GM19468 (cell line): ENCODE data around the gene MTCL1.

Source experiments
- ATAC-seq: cut with Tn5 transposase; IDR thresholded peaks from one replicate; pipeline ENCODE4 v1.9.1; 2021; ENCODE audit warnings: mild to moderate bottlenecking, moderate library complexity, moderate number of reproducible peaks; ENCODE audit not compliant: unreplicated experiment; ENCODE audit errors: extremely low read depth

Gene MTCL1

DNA sequence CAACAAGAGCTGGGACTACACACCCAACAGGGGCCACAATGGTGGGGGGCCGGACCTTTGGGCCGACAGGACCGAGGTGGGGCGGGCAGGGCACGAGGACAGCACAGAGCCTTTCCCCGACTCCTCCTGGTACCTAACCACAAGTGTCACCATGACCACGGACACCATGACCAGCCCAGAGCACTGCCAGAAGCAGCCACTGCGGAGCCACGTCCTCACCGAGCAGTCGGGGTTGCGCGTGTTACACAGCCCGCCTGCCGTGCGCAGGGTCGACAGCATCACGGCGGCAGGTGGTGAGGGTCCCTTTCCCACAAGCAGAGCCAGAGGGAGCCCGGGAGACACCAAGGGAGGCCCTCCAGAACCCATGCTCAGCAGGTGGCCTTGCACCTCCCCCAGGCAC lies 119.5 kb downstream of the MTCL1 start:
- no peak for ATAC-seq

DNA sequence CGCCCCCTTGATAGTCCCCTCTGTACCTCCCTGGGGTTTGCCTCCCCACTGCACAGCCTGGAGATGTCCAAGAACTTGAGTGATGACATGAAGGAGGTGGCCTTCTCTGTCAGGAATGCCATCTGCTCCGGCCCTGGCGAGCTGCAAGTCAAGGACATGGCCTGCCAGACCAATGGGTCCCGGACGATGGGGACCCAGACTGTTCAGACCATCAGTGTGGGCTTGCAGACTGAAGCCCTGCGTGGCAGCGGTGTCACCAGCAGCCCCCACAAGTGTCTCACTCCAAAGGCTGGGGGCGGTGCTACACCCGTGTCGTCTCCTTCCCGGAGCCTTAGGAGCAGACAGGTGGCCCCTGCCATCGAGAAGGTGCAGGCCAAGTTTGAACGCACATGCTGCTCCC lies 119.9 kb downstream of the MTCL1 start:
- ATAC-seq, result no peak

DNA sequence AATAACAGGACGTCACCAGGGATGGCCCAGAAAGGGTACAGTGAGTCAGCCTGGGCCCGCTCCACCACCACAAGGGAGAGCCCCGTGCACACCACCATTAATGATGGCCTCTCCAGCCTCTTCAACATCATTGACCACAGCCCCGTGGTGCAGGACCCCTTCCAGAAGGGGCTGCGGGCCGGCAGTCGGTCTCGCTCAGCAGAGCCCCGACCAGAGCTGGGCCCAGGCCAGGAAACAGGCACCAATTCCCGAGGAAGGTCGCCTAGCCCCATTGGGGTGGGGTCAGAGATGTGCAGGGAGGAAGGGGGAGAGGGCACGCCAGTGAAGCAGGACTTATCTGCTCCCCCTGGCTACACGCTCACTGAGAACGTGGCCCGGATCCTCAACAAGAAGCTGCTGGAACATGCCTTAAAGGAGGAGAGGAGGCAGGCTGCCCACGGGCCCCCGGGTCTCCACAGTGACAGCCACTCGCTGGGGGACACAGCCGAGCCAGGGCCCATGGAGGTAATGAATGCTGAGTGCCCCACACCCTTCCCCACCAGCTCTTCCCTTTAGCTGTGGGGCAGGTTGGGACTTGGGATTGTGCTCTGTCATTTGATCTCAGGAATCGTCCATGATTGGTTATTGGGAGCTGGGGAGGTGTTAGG lies 120.5 kb downstream of the MTCL1 start:
- no peak for ATAC-seq

DNA sequence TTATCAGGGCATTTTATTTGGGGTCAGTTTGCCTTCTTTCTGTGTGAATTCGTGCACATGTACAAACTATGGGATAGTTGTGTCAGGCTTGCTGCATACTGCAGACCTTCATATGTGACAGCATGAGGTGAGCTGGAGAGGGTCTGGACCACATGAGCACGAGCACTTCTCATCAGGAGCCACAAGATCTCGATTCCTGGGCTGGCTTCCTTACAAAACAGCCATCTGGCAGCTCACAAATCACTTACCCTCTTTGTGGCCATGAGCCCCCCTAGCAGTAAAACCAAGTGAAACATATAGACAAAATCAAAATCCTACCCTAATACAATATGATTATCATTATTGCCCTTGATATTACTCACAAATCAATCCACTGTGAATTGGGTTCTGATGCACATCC lies 121.2 kb downstream of the MTCL1 start:
- no peak for ATAC-seq

DNA sequence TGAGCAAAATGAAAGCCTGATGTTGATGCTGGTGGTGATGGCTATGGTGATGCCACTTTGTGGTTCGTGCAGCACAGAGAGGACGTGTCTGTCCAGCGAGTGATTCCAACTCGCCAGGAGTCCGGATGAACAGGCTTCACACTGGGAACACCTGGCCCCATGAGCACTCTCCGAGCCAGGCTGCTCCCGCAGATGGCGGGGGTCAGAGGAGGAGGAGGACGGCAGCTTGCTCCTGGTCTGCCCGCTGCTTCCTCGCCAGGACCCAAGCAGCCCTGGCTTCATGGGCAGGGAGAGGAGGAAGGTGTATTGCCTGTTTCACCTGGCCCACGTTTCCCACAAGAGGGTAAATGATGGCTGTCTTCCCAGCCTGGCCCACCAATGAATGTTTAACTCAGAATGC lies 121.6 kb downstream of the MTCL1 start:
- ATAC-seq, result no peak

DNA sequence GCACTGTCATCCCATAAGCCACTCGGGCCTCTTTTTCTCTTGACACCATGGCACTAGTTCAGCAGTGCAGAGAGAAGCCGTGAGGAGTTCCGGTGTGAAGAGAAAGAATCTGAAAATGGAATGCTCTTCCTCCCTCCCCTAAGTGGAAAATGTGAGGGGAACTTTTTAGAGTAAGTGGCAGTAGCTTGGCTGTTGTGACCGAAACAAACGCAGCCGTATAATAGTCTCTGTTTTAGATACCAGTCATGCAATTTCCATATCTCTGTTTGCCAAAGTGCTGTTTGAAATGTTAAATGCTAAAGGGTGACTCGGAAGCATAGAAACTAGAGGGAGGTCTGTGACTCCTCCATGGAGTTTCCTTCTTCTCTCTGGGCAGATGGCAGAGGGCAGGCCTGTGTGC lies 122.9 kb downstream of the MTCL1 start:
- no peak for ATAC-seq

DNA sequence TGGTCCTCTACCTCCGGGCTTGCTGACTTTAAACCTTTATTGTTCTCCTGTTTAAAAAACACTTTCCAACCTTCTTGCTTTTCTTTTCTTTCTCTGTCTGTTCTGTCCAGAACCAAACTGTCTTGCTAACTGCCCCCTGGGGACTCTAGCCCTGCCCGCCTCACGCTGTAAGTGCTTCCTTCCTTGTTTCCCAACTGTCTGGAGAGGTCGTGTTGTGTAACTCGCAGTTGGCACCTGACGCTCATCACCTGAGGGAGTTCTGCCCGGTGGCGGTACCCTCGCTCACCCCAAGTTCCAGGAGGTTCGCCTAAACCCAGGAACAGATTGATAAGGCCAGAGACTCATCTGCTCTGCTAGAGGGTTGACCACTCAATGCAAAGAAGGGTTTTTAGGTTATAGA lies 123.4 kb downstream of the MTCL1 start:
- ATAC-seq, result no peak

DNA sequence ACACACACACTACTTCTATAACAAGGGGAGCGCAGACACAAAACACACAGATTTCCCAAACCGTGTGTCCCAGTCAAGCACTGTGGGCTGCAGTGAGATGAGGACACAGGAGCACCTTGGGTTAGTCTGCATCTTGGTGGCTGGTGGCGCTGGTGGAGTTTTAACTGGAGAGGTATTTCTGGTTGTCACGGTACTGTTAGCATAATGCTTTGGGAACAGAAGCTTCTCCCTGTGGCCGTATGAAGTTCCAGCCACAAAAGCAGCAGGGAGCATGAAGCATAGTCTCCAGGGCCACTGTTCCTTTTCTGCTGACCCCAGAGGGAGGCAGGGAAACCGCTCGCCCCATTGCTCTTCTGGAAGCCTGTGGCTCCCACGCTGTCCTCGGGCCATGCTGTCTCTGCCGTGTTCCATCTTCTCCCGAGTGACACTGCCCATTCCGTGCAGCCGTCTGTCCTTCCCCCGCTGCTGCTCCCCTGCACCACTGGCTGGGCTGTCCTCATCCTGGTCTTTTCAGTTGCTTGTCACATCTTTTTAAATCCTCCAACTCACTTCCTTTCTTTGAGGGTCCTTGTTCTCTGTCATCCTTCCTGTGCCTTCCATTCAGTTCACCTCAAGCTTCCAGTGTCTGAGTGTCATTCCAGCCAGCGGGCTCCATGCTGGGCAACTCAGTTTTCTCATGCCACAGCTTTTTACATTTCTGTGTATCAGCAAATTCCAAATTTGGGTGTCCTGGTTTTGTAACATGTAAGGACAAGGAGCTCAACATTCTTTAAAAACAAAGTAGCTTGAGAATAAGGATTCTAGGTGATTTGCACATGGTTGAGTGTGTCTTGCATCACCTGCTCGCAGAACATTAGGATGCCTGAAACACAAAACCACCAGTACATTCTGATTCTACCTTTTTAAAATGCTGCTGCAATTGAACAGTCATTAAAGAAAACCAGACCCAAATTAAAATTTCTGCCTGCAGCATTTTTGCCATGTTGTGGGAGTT lies 125.0 kb downstream of the MTCL1 start:
- no peak for ATAC-seq

DNA sequence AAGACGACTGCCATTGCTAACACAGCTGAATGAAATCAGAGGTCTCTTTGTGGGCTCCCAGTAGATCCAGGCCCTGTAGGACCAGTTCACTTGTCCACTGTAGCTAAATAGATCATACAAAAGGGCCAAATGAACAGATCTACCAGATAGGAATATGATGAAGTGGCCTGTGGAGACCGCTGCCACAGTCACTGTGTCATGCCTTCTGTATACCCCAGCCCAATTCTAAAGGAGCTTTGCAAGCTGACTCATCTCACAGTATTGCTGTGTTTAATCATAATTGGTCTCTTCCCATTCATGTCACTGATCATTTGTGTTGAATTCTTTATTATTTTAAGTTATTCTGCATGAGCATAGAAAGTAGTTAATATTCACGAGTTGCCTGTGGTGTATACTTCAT lies 125.8 kb downstream of the MTCL1 start:
- ATAC-seq, result no peak

DNA sequence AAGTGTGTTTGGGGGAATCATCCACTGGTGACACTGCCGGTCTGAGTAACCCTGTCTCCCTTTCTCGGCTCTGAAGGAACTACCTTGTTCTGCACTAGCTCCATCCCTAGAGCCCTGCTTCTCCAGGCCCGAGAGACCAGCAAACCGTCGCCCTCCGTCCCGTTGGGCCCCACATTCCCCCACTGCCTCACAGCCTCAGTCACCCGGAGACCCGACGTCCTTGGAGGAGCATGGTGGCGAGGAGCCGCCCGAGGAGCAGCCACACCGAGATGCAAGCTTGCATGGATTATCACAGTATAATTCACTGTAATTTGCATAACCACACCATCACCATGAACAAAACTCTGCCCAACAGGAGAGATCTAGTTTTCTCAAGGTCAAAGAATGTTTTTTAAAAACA lies 126.2 kb downstream of the MTCL1 start:
- no peak for ATAC-seq

DNA sequence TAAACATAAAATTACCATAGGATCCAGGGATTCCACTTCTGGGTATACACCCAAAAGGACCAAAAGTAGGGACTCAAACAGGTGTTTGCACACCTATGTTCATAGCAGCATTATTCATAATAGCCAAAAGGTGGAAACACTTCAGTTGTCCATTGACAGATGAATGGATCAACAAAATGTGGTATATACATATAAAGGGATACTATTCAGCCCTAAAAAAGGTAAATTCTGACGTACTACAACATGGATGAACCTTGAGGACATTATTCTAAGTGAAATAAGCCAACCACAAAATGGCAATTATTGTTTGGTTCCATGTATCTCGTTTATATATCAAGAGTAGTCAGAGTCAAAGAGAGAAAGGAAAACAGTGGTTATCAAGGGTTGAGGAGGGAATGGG lies 128.1 kb downstream of the MTCL1 start:
- ATAC-seq, result no peak

DNA sequence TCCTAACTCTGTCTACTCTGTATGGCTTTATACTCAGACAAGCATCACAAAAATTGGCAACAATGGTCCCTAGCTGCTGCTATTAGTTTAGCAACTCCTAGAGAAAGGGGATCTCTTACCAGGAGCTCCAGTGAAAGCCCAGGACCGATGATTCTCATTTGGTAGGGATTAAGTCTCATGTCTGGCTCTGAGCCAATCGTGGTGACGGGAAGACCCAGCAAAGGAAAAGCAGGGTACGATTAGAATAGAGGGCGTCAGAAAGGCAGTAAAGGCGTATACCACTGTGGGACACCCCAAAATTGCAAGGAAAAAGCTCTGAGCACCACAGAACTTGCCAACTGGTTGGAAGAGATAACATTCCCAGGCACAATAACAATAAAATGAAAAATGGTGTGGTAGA lies 129.5 kb downstream of the MTCL1 start:
- ATAC-seq, result no peak

DNA sequence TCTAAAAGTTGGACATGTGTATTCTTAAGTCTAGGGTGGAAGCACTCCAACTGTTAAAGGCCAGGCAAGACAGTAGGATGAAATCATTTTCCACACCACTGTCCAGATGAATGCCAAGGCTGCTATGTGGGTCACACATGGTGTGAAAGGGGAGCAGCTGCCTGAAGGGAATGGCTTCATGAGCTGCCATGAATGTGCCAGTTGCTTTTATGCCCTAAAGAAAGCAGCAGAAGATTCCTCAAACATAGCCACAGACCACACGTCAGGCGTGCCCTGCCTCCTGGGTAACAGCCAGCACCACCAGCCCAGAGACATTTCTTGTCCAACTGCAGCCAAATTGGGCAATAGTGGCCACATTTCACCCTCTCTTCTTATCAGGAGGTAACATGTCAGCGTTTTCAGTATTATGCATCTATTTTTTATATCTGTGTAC lies 130.2 kb downstream of the MTCL1 start:
- ATAC-seq, result no peak

DNA sequence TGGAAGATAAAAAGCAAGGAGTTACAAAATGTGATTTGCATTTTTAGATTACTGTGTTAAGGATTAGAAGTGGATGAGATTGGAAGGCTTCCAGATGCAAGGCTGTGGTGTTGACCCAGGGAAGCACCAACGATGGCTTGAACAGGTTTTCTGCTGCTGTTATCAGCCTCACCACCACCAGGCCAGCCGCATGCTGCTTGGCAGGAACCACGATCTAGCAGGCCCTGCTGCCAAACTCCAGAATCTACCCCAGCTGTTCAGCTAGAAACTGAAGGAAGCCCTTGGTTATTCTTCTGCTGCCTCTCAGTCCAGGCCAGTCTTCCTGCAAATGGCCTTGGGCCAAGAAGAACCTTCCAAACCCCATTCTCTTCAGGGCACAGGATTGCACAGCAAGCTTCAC lies 133.9 kb downstream of the MTCL1 start:
- no peak for ATAC-seq

DNA sequence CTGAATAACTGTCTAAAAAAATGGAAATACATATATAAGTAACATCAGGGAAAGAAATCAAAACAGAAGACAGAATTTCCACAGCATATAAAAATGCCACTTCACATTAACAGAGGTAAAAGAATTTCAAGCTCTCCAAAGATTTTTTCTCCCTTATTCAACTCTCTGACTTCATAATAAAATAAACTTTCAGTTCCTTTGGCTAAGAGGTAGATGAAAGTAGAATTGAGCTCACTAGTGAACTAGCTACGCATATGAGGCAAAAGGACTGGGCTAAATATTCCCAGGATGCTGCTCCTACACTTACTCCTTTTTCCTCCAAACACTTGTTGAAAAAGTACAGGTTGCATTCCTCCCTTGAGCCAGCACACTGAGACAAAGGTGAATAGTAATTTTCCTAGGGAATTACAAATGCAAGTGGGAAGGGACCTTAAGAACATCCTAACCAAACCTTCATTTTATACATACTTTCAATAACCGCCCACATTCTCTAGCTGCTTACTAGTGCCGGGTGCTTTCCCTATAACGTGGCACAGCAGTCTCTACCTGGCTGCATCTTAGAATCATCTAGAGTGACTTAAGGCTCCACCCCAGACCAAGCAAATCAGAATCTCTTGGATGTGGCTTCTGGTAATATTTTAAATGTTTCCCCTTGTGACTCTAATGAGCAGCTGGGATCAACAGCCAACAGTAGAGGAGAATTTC lies 136.6 kb downstream of the MTCL1 start:
- ATAC-seq, result no peak

DNA sequence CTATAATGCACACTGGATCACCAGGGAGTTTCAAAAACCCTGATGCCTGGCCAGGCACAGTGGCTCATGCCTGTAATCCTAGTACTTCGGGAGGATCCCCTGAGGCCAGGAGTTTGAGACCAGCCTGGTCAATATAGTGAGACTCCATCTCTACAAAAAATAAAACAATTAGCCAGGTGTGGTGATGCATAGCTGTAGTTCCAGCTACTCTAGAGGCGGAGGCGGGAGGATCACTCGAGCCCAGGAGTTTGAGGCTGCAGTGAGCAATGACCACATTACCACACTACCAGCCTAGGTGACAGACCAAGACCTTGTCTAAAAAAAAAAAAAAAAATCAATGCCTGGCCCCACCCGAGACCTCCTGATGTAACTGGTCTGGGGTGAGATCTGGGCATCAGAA lies 137.2 kb downstream of the MTCL1 start:
- no peak for ATAC-seq

DNA sequence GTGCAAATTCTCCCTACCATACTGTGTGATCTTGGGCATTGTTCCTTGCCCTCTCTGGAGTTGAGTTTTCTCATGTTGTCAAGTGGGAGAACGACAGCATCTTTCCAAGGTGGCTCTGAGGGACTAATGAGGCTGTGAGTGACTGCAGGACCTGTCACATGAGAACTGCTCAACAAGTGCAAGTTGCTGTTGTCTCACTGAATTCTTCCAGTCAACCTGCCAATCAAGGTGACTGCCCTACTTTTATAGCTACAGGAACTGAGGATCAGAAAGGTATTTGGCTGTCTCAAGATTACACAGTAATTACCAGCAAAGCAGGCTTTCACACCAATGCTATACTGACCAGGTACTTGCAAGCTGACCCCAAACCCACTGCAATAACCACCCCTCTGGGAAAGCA lies 137.6 kb downstream of the MTCL1 start:
- ATAC-seq, result no peak

DNA sequence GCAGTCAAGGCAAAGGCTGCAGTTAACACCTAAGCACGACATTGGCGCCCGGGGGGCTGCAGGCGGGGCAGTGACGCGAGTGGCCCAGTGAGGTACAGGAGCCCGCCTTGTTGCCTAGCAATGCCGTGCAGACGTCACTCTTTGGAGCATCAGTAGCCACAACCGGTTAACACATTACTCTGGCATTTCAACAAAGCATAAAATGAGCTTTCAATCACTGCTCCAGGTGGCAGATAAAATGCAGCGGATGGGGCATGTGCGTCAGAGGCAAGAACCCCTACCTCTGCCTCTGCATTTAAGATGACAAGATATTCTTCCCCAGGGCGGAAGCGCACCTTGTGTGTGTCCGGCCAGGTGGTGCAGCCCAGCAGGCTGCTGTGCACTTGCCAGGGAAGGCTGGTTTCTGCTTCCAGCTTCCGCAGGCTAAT lies 139.4 kb downstream of the MTCL1 start:
- ATAC-seq, result no peak

DNA sequence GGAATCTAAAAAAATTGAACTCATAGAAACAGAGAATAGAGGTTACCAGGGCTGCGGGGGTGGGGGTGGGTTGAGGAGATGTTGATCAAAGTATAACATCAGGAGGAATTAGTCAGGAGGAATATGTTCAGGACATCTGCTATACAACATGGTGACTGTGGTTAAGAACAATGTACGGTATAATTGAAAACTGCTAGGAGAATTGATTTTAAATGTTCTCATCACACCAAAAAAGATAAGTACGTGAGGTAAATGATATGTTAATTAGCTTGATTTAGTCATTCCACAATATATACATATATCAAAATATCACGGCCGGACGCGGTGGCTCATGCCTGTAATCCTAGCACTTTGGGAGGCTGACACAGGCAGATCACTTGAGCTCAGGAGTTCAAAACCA lies 140.2 kb downstream of the MTCL1 start:
- no peak for ATAC-seq

DNA sequence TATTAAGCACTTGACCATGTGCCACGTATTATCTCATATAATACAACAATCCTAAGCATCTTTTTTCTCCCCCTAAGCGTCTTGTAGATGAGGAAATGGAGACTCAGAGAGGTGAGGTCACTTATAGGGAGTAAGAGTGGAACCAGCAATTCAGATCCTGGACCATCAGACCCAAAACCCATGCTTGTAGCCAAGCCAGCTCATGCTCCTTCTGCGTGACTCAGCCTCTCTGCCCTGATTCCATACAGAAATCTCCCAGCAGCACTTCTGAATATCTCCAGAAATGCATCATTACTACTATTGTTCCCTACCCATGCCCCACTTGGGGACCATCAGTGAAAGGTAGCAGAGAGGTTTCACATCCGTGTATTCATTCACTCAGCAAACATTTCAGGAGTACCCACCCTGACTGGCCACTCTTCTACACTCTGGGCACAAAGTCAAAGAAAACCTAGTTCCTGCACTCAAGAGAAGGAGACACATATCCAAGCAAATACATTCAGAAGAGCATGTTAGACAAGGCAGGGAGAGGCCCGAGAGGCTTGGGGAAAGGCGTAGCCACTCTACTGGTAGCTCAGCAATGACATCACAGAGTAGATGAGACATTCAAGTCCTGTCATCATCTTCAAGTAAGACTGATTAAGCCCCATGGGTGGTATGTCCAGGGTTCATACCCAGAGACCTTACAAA lies 141.9 kb downstream of the MTCL1 start:
- no peak for ATAC-seq
